ENCODE measurements around the gene WDFY2. TPM values are rescaled to one million over a fixed set of nuclear protein-coding genes. Genes with fewer than 3 reads are reported as not detected.

The WDFY2 gene
- total and polyA plus RNA-seq, 11 donors: 2.0 to 12.6 (median 6.5) TPM

DNA sequence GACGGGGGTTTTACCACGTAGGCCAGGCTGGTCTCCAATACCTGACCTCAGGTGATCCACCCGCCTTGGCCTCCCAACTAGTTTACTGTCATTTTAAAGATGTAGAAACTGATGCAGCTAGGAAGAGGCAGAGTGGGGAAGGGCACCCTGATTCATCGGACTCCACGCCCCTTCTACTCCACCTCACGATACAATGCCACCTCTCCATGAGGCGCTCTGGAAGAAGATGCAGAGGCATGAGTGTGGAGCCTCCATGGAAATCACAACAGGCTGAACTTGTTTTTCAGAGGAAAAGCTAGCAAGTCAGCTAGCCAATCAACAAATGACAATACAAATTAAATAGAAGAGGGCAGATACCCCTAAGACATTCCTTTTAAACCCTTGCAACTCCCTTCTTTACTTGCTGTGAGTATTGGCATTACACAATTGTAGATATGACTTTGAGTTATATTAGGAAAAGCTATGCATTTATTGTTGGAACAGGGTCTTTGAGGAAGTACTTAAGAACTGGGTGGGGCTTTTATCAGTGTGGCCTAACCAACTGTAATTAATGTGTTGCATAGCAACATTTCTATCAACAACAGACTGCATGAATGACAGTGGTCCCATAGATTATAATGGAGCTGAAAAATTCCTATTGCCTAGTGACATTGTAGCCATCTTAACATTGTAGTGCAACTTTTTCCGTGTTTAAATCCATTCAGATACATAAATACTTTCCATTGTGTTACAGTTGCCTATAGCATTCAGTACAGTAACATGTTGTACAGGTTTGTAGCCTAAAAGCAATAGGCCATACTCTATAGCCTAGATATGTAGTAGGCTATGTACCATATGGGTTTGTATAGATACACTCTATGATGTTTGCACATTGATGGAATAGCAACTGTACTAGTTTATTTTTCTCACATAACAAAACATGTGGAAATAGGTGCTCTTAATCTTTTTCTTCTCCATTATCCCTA, 17.6 kb downstream of the WDFY2 start:
- no peak for DNase-seq
- intact Hi-C loops (cut with DNase I): no loop called here
- Histone ChIP-seq H3K27me3 (no peaks in the 10 kb centered on the region), H3K4me3 (no peak overlapping the region), H3K9me3 (no peaks in the 10 kb centered on the region), H3K36me3 (no peaks in the 10 kb centered on the region), H3K4me1 (peaks cover 0 to 51% (median 13%) of the 10 kb centered on the region in 12 donors), H3K27ac (no peak overlapping the region)
- TF ChIP-seq POLR2A (IDR thresholded peaks at IDR 0.05): no peak
- TF ChIP-seq CTCF (IDR thresholded peaks at IDR 0.05): no peak
- 95 to 98% (median 96%) methylated on average over 8 of the region's 8 CpGs for WGBS, 4 donors
- ATAC-seq: no peak

GRCh38 chr13:51603716-51604115, 19.5 kb downstream of the WDFY2 start:
- H3K27me3 ChIP-seq: no peaks in the 10 kb centered on the region
- intact Hi-C loops (cut with DNase I): no loop called here
- H3K27ac ChIP-seq: no peak overlapping the region
- ATAC-seq (no peak), DNase-seq (no peak)
- H3K36me3 ChIP-seq: no peaks in the 10 kb centered on the region
- 96 to 100% (median 99%) methylated on average over 1 of the region's 1 CpG for WGBS, 4 donors
- H3K4me1 ChIP-seq: peaks cover 0 to 54% (median 13%) of the 10 kb centered on the region in 12 donors
- peaks cover 0 to 8% (median 0%) of the 10 kb centered on the region in 12 donors for H3K9me3 ChIP-seq
- no peak overlapping the region for H3K4me3 ChIP-seq
- TF ChIP-seq POLR2A (IDR thresholded peaks at IDR 0.05) (no peak), CTCF (IDR thresholded peaks at IDR 0.05) (no peak)

DNA sequence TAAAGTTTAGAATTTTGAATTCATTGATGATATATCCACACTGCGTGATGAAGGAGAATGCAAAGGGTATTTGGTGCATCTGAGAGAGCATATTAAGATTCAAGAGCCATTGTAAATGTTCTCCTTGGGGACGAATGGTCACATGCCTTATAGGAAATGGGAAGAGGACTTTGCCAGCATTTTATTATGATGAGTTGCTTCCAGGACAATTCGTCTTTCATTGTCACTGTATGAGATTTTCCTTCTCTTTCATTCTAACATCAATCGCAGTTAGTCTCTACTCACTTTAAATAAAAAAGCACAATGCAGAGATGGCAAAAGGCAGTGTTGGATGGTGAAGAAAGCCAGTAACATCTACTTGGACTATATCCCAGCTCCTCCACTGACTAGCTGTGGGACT, 21.4 kb downstream of the WDFY2 start:
- peak overlapping the region in 1 of 12 donors; percentile 40 for H3K27ac ChIP-seq
- ATAC-seq (peak in 2 of 4 donors; percentile 29 to 33), DNase-seq (no peak)
- peaks cover 0 to 8% (median 0%) of the 10 kb centered on the region in 12 donors for H3K9me3 ChIP-seq
- H3K4me3 ChIP-seq: no peak overlapping the region
- no peaks in the 10 kb centered on the region for H3K27me3 ChIP-seq
- H3K36me3 ChIP-seq: no peaks in the 10 kb centered on the region
- peaks cover 0 to 39% (median 12%) of the 10 kb centered on the region in 12 donors for H3K4me1 ChIP-seq
- WGBS, 4 donors: 25 to 50% (median 28%) methylated on average over 4 of the region's 4 CpGs
- intact Hi-C loops (cut with DNase I): no loop called here
- TF ChIP-seq POLR2A (IDR thresholded peaks at IDR 0.05) (no peak), CTCF (IDR thresholded peaks at IDR 0.05) (no peak)

GRCh38 chr13:51607165-51607564, 22.9 kb downstream of the WDFY2 start:
- DNase-seq (no peak), ATAC-seq (peak in 1 of 4 donors; percentile 44)
- WGBS, 4 donors: 18 to 38% (median 31%) methylated on average over 1 of the region's 1 CpG
- intact Hi-C loops (cut with DNase I): no loop called here
- H3K27ac ChIP-seq: no peak overlapping the region
- peaks cover 0 to 26% (median 12%) of the 10 kb centered on the region in 12 donors for H3K4me1 ChIP-seq
- no peak overlapping the region for H3K4me3 ChIP-seq
- H3K36me3 ChIP-seq: no peaks in the 10 kb centered on the region
- TF ChIP-seq POLR2A (IDR thresholded peaks at IDR 0.05) (no peak), CTCF (IDR thresholded peaks at IDR 0.05) (no peak)
- peaks cover 0 to 8% (median 0%) of the 10 kb centered on the region in 12 donors for H3K9me3 ChIP-seq
- no peaks in the 10 kb centered on the region for H3K27me3 ChIP-seq
